PC-9 (cell line): ENCODE results near the gene SAMD7.

Experiments used
- CTCF ChIP-seq: fragments of 200-600 bp; sonication (generic); conservative IDR thresholded peaks from 2 replicates; pipeline ENCODE4 v1.6.1; 2017; ENCODE audit warnings: mixed run types, antibody characterized with exemption, mild to moderate bottlenecking, moderate library complexity
- EZH2 ChIP-seq: fragments of 200-600 bp; sonication (generic); IDR thresholded peaks from 2 replicates; pipeline ENCODE4 v1.8.0; 2017; ENCODE audit warnings: antibody characterized with exemption, low read depth

GRCh38 chr3:169868369-169868768 lies 43.0 kb upstream of the SAMD7 start:
- TF ChIP-seq CTCF (no peak), EZH2 (no peak)
